ENCODE data around the gene MPZL1. TPM values are rescaled to one million over a fixed set of nuclear protein-coding genes. Genes with fewer than 3 reads are reported as not detected.

The MPZL1 gene
- total RNA-seq, 2 donors from 2014 or later = 17.2 to 20.9 TPM

- Mint-ChIP-seq H3K4me3 (no peak overlapping the region), H3K36me3 (ENCODE audit: insufficient read depth in 2 of 2) (peaks cover 11 to 38% of the 10 kb centered on the region in 2 donors), H3K27ac (peak overlapping the region; percentile 87), H3K27me3 (ENCODE audit: low read depth) (no peaks in the 10 kb centered on the region), H3K9me3 (no peaks in the 10 kb centered on the region), H3K4me1 (ENCODE audit: low read depth) (peaks cover 5% of the 10 kb centered on the region)
- ATAC-seq (replicated peaks in 1 of 2) = no peak
- DNase-seq = no peak
Measured at GRCh38 chr1:167701510-167701909, 20.3 kb upstream of the MPZL1 start.

- H3K27me3 Mint-ChIP-seq (ENCODE audit: low read depth) = no peaks in the 10 kb centered on the region
- H3K27ac Mint-ChIP-seq = no peak overlapping the region
- H3K9me3 Mint-ChIP-seq = no peaks in the 10 kb centered on the region
- no peak overlapping the region for H3K4me3 Mint-ChIP-seq
- DNase-seq (no peak), ATAC-seq (replicated peaks in 1 of 2) (no peak)
- H3K4me1 Mint-ChIP-seq (ENCODE audit: low read depth) = peaks cover 25% of the 10 kb centered on the region
- peaks cover 6 to 30% of the 10 kb centered on the region in 2 donors for H3K36me3 Mint-ChIP-seq (ENCODE audit: insufficient read depth in 2 of 2)
Measured at GRCh38 chr1:167703557-167703956, 18.2 kb upstream of the MPZL1 start.

- H3K27ac Mint-ChIP-seq = no peak overlapping the region
- peaks cover 33% of the 10 kb centered on the region for H3K4me1 Mint-ChIP-seq (ENCODE audit: low read depth)
- H3K4me3 Mint-ChIP-seq = no peak overlapping the region
- DNase-seq (no peak), ATAC-seq (replicated peaks in 1 of 2) (no peak)
- no peaks in the 10 kb centered on the region for H3K27me3 Mint-ChIP-seq (ENCODE audit: low read depth)
- no peaks in the 10 kb centered on the region for H3K9me3 Mint-ChIP-seq
- H3K36me3 Mint-ChIP-seq (ENCODE audit: insufficient read depth in 2 of 2) = peaks cover 2 to 22% of the 10 kb centered on the region in 2 donors
Measured at GRCh38 chr1:167704715-167705114, 17.1 kb upstream of the MPZL1 start.

GRCh38 chr1:167705250-167705649 is 16.5 kb upstream of the MPZL1 start:
- H3K9me3 Mint-ChIP-seq = no peaks in the 10 kb centered on the region
- no peaks in the 10 kb centered on the region for H3K27me3 Mint-ChIP-seq (ENCODE audit: low read depth)
- no peak for ATAC-seq (replicated peaks in 1 of 2)
- peaks cover 2 to 19% of the 10 kb centered on the region in 2 donors for H3K36me3 Mint-ChIP-seq (ENCODE audit: insufficient read depth in 2 of 2)
- DNase-seq = no peak
- H3K27ac Mint-ChIP-seq = peak overlapping the region; percentile 1
- no peak overlapping the region for H3K4me3 Mint-ChIP-seq
- peaks cover 33% of the 10 kb centered on the region for H3K4me1 Mint-ChIP-seq (ENCODE audit: low read depth)

- ATAC-seq (replicated peaks in 1 of 2) = no peak
- Mint-ChIP-seq H3K27ac (peak overlapping the region; percentile 6), H3K9me3 (no peaks in the 10 kb centered on the region), H3K36me3 (ENCODE audit: insufficient read depth in 2 of 2) (peaks cover 2 to 15% of the 10 kb centered on the region in 2 donors), H3K4me3 (no peak overlapping the region), H3K27me3 (ENCODE audit: low read depth) (no peaks in the 10 kb centered on the region), H3K4me1 (ENCODE audit: low read depth) (peaks cover 33% of the 10 kb centered on the region)
- no peak for DNase-seq
Measured at GRCh38 chr1:167706363-167706762, 15.4 kb upstream of the MPZL1 start.

- Mint-ChIP-seq H3K9me3 (no peaks in the 10 kb centered on the region), H3K36me3 (ENCODE audit: insufficient read depth in 2 of 2) (peaks cover 2 to 13% of the 10 kb centered on the region in 2 donors), H3K27me3 (ENCODE audit: low read depth) (no peaks in the 10 kb centered on the region), H3K4me3 (peak overlapping the region; percentile 36 to 47), H3K27ac (peak overlapping the region; percentile 45), H3K4me1 (ENCODE audit: low read depth) (peaks cover 33% of the 10 kb centered on the region)
- DNase-seq (no peak), ATAC-seq (replicated peaks in 1 of 2) (peak; percentile 63 to 65)
Measured at GRCh38 chr1:167706931-167707877, 14.6 kb upstream of the MPZL1 start.

- no peaks in the 10 kb centered on the region for H3K9me3 Mint-ChIP-seq
- H3K4me3 Mint-ChIP-seq = peak overlapping the region; percentile 36 to 47
- peak; percentile 74 to 86 for ATAC-seq (replicated peaks in 1 of 2)
- DNase-seq = peak in 1 of 2 donors; percentile 51
- H3K27me3 Mint-ChIP-seq (ENCODE audit: low read depth) = no peaks in the 10 kb centered on the region
- peaks cover 36% of the 10 kb centered on the region for H3K4me1 Mint-ChIP-seq (ENCODE audit: low read depth)
- H3K27ac Mint-ChIP-seq = peak overlapping the region; percentile 12
- H3K36me3 Mint-ChIP-seq (ENCODE audit: insufficient read depth in 2 of 2) = peaks cover 2 to 13% of the 10 kb centered on the region in 2 donors
Measured at GRCh38 chr1:167707942-167708341, 13.8 kb upstream of the MPZL1 start.

- Mint-ChIP-seq H3K9me3 (no peaks in the 10 kb centered on the region), H3K27me3 (ENCODE audit: low read depth) (no peaks in the 10 kb centered on the region), H3K36me3 (ENCODE audit: insufficient read depth in 2 of 2) (peaks cover 0 to 8% of the 10 kb centered on the region in 2 donors), H3K4me3 (no peak overlapping the region), H3K4me1 (ENCODE audit: low read depth) (peaks cover 45% of the 10 kb centered on the region), H3K27ac (peak overlapping the region; percentile 29)
- no peak for ATAC-seq (replicated peaks in 1 of 2)
- no peak for DNase-seq
Measured at GRCh38 chr1:167708940-167709389, 12.8 kb upstream of the MPZL1 start.

GRCh38 chr1:167710836-167711235 is 10.9 kb upstream of the MPZL1 start:
- peaks cover 4 to 6% of the 10 kb centered on the region in 2 donors for H3K36me3 Mint-ChIP-seq (ENCODE audit: insufficient read depth in 2 of 2)
- H3K4me3 Mint-ChIP-seq = no peak overlapping the region
- H3K27me3 Mint-ChIP-seq (ENCODE audit: low read depth) = no peaks in the 10 kb centered on the region
- ATAC-seq (replicated peaks in 1 of 2) = no peak
- no peak overlapping the region for H3K27ac Mint-ChIP-seq
- H3K9me3 Mint-ChIP-seq = no peaks in the 10 kb centered on the region
- DNase-seq = no peak
- peaks cover 60% of the 10 kb centered on the region for H3K4me1 Mint-ChIP-seq (ENCODE audit: low read depth)

GRCh38 chr1:167711797-167712196 is 10.0 kb upstream of the MPZL1 start:
- H3K4me3 Mint-ChIP-seq = no peak overlapping the region
- peaks cover 4 to 6% of the 10 kb centered on the region in 2 donors for H3K36me3 Mint-ChIP-seq (ENCODE audit: insufficient read depth in 2 of 2)
- peaks cover 54% of the 10 kb centered on the region for H3K4me1 Mint-ChIP-seq (ENCODE audit: low read depth)
- no peaks in the 10 kb centered on the region for H3K9me3 Mint-ChIP-seq
- H3K27me3 Mint-ChIP-seq (ENCODE audit: low read depth) = no peaks in the 10 kb centered on the region
- H3K27ac Mint-ChIP-seq = no peak overlapping the region
- ATAC-seq (replicated peaks in 1 of 2) = no peak
- DNase-seq = no peak

GRCh38 chr1:167713330-167714081 is 8.3 kb upstream of the MPZL1 start:
- peak overlapping the region; percentile 94 to 99 for H3K4me3 Mint-ChIP-seq
- H3K9me3 Mint-ChIP-seq = no peaks in the 10 kb centered on the region
- ATAC-seq (replicated peaks in 1 of 2) = no peak
- peak; percentile 23 to 35 for DNase-seq
- H3K27ac Mint-ChIP-seq = peak overlapping the region; percentile 100
- H3K4me1 Mint-ChIP-seq (ENCODE audit: low read depth) = peaks cover 44% of the 10 kb centered on the region
- H3K36me3 Mint-ChIP-seq (ENCODE audit: insufficient read depth in 2 of 2) = peaks cover 0 to 6% of the 10 kb centered on the region in 2 donors
- no peaks in the 10 kb centered on the region for H3K27me3 Mint-ChIP-seq (ENCODE audit: low read depth)

- H3K36me3 Mint-ChIP-seq (ENCODE audit: insufficient read depth in 2 of 2) = peaks cover 0 to 6% of the 10 kb centered on the region in 2 donors
- peaks cover 44% of the 10 kb centered on the region for H3K4me1 Mint-ChIP-seq (ENCODE audit: low read depth)
- ATAC-seq (replicated peaks in 1 of 2) (peak; percentile 73 to 76), DNase-seq (peak in 1 of 2 donors; percentile 85)
- no peaks in the 10 kb centered on the region for H3K9me3 Mint-ChIP-seq
- no peaks in the 10 kb centered on the region for H3K27me3 Mint-ChIP-seq (ENCODE audit: low read depth)
- H3K4me3 Mint-ChIP-seq = peak overlapping the region; percentile 94 to 99
- peak overlapping the region; percentile 100 for H3K27ac Mint-ChIP-seq
Measured at GRCh38 chr1:167714098-167714438, 7.7 kb upstream of the MPZL1 start.
